NB4 (cell line): ENCODE results near the gene TMEM41A.

ENCODE experiments used
- DNase-seq: peaks from one replicate; pipeline ENCODE4 v3.0.0; 2010; ENCODE audit warnings: low read depth
- H3K4me3 ChIP-seq: one replicate; pipeline ENCODE4 v1.5.1; 2011; ENCODE audit warnings: mild to moderate bottlenecking, low read depth, low read length, moderate library complexity
- MYC ChIP-seq: IDR thresholded peaks from 2 replicates; pipeline ENCODE4 v1.6.1; 2011; ENCODE audit warnings: low read depth, low read length
- POLR2A ChIP-seq: IDR thresholded peaks from 2 replicates; pipeline ENCODE4 v1.6.1; 2011; ENCODE audit warnings: mild to moderate bottlenecking; ENCODE audit not compliant: insufficient read length; ENCODE audit errors: extremely low read depth
- TF ChIP-seq, protein P1 (sequence below): IDR thresholded peaks from one replicate; pipeline ENCODE4 v1.5.1; 2012; ENCODE audit warnings: low read depth, low read length
- TF ChIP-seq, protein P2 (sequence below): IDR thresholded peaks from 2 replicates; pipeline ENCODE4 v1.6.1; 2011; ENCODE audit warnings: low read depth, low read length

TMEM41A gene

GRCh38 chr3:185507883-185508282 lies 9.0 kb upstream of the TMEM41A start:
- H3K4me3 ChIP-seq = no peak overlapping the region
- TF ChIP-seq, protein P1, sequence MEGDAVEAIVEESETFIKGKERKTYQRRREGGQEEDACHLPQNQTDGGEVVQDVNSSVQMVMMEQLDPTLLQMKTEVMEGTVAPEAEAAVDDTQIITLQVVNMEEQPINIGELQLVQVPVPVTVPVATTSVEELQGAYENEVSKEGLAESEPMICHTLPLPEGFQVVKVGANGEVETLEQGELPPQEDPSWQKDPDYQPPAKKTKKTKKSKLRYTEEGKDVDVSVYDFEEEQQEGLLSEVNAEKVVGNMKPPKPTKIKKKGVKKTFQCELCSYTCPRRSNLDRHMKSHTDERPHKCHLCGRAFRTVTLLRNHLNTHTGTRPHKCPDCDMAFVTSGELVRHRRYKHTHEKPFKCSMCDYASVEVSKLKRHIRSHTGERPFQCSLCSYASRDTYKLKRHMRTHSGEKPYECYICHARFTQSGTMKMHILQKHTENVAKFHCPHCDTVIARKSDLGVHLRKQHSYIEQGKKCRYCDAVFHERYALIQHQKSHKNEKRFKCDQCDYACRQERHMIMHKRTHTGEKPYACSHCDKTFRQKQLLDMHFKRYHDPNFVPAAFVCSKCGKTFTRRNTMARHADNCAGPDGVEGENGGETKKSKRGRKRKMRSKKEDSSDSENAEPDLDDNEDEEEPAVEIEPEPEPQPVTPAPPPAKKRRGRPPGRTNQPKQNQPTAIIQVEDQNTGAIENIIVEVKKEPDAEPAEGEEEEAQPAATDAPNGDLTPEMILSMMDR = no peak
- TF ChIP-seq MYC (no peak), POLR2A (no peak)
- TF ChIP-seq, protein P2, sequence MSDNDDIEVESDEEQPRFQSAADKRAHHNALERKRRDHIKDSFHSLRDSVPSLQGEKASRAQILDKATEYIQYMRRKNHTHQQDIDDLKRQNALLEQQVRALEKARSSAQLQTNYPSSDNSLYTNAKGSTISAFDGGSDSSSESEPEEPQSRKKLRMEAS = no peak
- no peak for DNase-seq

DNA sequence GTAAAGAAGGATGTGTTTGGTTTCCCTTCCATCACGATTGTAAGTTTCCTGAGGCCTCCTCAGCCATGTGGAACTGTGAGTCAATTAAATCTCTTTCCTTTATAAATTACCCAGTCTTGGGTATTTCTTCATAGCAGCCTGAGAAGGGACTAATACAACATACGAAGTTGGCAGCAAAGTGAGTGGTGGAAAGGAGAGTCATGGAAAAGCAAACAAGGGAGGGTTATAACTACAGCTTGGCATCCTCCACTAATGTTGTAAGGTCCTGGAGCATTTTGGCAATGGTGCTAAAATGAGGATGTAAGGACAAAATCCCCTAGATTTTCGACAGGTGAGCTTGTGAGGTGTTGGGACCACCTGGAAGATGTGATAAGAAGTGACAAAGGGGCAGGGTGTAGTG lies 5.8 kb upstream of the TMEM41A start:
- DNase-seq = no peak
- no peak overlapping the region for H3K4me3 ChIP-seq
- TF ChIP-seq, protein P2 = no peak
- TF ChIP-seq POLR2A (no peak), MYC (no peak)
- TF ChIP-seq, protein P1 = no peak

GRCh38 chr3:185503521-185503920 lies 4.7 kb upstream of the TMEM41A start:
- no peak for DNase-seq
- H3K4me3 ChIP-seq = no peak overlapping the region
- TF ChIP-seq MYC = no peak
- TF ChIP-seq, protein P1 = no peak
- TF ChIP-seq, protein P2 = no peak
- TF ChIP-seq POLR2A = no peak

GRCh38 chr3:185502987-185503386 lies 4.2 kb upstream of the TMEM41A start:
- H3K4me3 ChIP-seq = no peak overlapping the region
- no peak for DNase-seq
- TF ChIP-seq, protein P2 = no peak
- TF ChIP-seq POLR2A = no peak
- TF ChIP-seq, protein P1 = no peak
- no peak for TF ChIP-seq MYC

- DNase-seq = no peak
- H3K4me3 ChIP-seq = no peak overlapping the region
- TF ChIP-seq POLR2A (no peak), MYC (no peak)
- TF ChIP-seq, protein P2 = no peak
- TF ChIP-seq, protein P1 = no peak
Measured at GRCh38 chr3:185490241-185490640, 8.6 kb downstream of the TMEM41A start.

GRCh38 chr3:185489462-185489861 lies 9.4 kb downstream of the TMEM41A start:
- no peak for DNase-seq
- TF ChIP-seq, protein P2 = no peak
- TF ChIP-seq MYC = no peak
- TF ChIP-seq, protein P1 = no peak

More at GRCh38 chr3:185489462-185489861, 9.4 kb downstream of the TMEM41A start:
- no peak overlapping the region for H3K4me3 ChIP-seq
